ENCODE measurements around the gene TMEM236. TPM values are rescaled to one million over a fixed set of nuclear protein-coding genes. Genes with fewer than 3 reads are reported as not detected.

TMEM236 gene
- total and polyA plus RNA-seq, 2 of the 4 experiments (the other 2 are of a cell fraction) = not detected

GRCh38 chr10:17833656-17834055 is 81.7 kb downstream of the TMEM236 start:
- H4K5ac ChIP-seq (ENCODE audit: low read depth, low read length) = no peak overlapping the region
- dilution Hi-C loops (cut with HindIII; ENCODE audit: low sequenced_read_pairs, unreplicated experiment) (no loop called here), in situ Hi-C loops (cut with MboI; ENCODE audit: low sequenced_read_pairs) (no loop called here), intact Hi-C loops (cut with micrococcal nuclease) (no loop called here)
- H3K18ac ChIP-seq (ENCODE audit: low read depth, low read length) = no peak overlapping the region
- no peaks in the 10 kb centered on the region for H3K36me3 ChIP-seq (ENCODE audit: control insufficient read depth, insufficient read depth, low read length)
- peaks cover 4% of the 10 kb centered on the region for H3K27me3 ChIP-seq (ENCODE audit: control insufficient read depth, insufficient read depth, low read length)
- ChIA-PET CTCF (interaction anchor here (0.5 kb wide), 1 partner anchor 486 kb away, joined by 3 read pairs; no protein-coding TSS in a partner anchor), POLR2A (ENCODE audit: unreplicated experiment) (interaction anchor here (0.7 kb wide), 1 partner anchor 73 kb away, joined by 7 read pairs; no protein-coding TSS in a partner anchor)
- no peak overlapping the region for H3K4me2 ChIP-seq (ENCODE audit: low read depth, low read length)
- no peak overlapping the region for H4K8ac ChIP-seq (ENCODE audit: low read depth in 2 of 2, low read length in 2 of 2)
- no peak overlapping the region for H3K23ac ChIP-seq (ENCODE audit: low read depth, low read length)
- H2BK20ac ChIP-seq (ENCODE audit: low read depth, low read length) = no peak overlapping the region
- H3K79me1 ChIP-seq (ENCODE audit: low read depth in 1 of 2, low read length in 2 of 2) = no peaks in the 10 kb centered on the region
- no peak overlapping the region for H3K14ac ChIP-seq (replicated peaks; ENCODE audit: low read depth, low read length)
- no peaks in the 10 kb centered on the region for H4K20me1 ChIP-seq (ENCODE audit: insufficient read depth, low read length)
- ATAC-seq (ENCODE audit: low read depth) = no peak
- H3K9ac ChIP-seq (ENCODE audit: low read depth, low read length) = no peak overlapping the region
- no peak overlapping the region for H2BK120ac ChIP-seq (ENCODE audit: low read depth, low read length)
- no peak overlapping the region for H2BK15ac ChIP-seq (ENCODE audit: low read depth, low read length)
- H2AK5ac ChIP-seq (ENCODE audit: low read depth, low read length) = no peak overlapping the region
- no CpG with 5 or more reads among the region's 6 CpGs for WGBS, 2 experiments (ENCODE audit: extremely low coverage in 2 of 2, insufficient read length in 1 of 2)
- H3K9me3 ChIP-seq (ENCODE audit: control insufficient read depth, insufficient read depth, low read length) = no peaks in the 10 kb centered on the region
- no peak overlapping the region for H2AK9ac ChIP-seq (replicated peaks; ENCODE audit: low read depth, low read length, poor library complexity)
- no peak overlapping the region for H2AFZ ChIP-seq (replicated peaks; ENCODE audit: low read length, poor library complexity)
- H3K4me3 ChIP-seq (ENCODE audit: insufficient read depth, low read depth, low read length) = no peak overlapping the region
- H3K4me1 ChIP-seq (ENCODE audit: control insufficient read depth, insufficient read depth, low read length) = peaks cover 6% of the 10 kb centered on the region
- no peak overlapping the region for H2BK5ac ChIP-seq (ENCODE audit: low read depth, low read length, poor library complexity, severe bottlenecking)
- no peak overlapping the region for H4K91ac ChIP-seq (ENCODE audit: insufficient read depth, low read depth, low read length)
- TF ChIP-seq MXI1 (IDR thresholded peaks at IDR 0.05; ENCODE audit: borderline replicate concordance, low read depth, low read length) (no peak), CEBPB (IDR thresholded peaks at IDR 0.05; ENCODE audit: low read depth, low read length) (no peak), RFX5 (IDR thresholded peaks at IDR 0.05; ENCODE audit: low read depth, low read length) (no peak), BHLHE40 (IDR thresholded peaks at IDR 0.05; ENCODE audit: low read depth, low read length) (no peak), FOS (IDR thresholded peaks at IDR 0.05; ENCODE audit: low read depth, low read length) (no peak), CHD1 (IDR thresholded peaks at IDR 0.05; ENCODE audit: low read depth, low read length) (no peak), CTCF (conservative IDR thresholded peaks at IDR 0.05; ENCODE audit: low read depth, low read length) (no peak), MAFK (IDR thresholded peaks at IDR 0.05; ENCODE audit: low read depth, low read length) (no peak), ELK1 (IDR thresholded peaks at IDR 0.05; ENCODE audit: borderline replicate concordance, low read depth, low read length) (no peak), SMC3 (IDR thresholded peaks at IDR 0.05; ENCODE audit: low read depth, low read length) (no peak), RAD21 (IDR thresholded peaks at IDR 0.05; ENCODE audit: low read length) (no peak), POLR2A (IDR thresholded peaks at IDR 0.05; ENCODE audit: low read depth, low read length) (no peak), NFE2L2 (IDR thresholded peaks at IDR 0.05; ENCODE audit: low read depth, low read length) (no peak), RCOR1 (IDR thresholded peaks at IDR 0.05; ENCODE audit: insufficient replicate concordance, low read length) (no peak)
- H3K4ac ChIP-seq (ENCODE audit: low read depth, low read length) = no peak overlapping the region
- no peak overlapping the region for H3K56ac ChIP-seq (ENCODE audit: extremely low read depth, insufficient read depth, low read length)
- H3K9me1 ChIP-seq (ENCODE audit: insufficient read depth, low read length) = 0 out of 2 replicates have a peak, but pooled peaks cover 6% of the 10 kb centered on the region
- DNase-seq = no peak
- H3K27ac ChIP-seq (ENCODE audit: insufficient read depth, low read length) = no peak overlapping the region
- BruUV-seq (replicated peaks) = no TSS peak
